ENCODE data around the gene ZNF560. TPM values are rescaled to one million over a fixed set of nuclear protein-coding genes. Genes with fewer than 3 reads are reported as not detected.
A peak's percentile ranks its signal among the peaks of the same experiment; 100 is the strongest.

Gene ZNF560
- total and polyA plus RNA-seq, 2 of the 13 experiments (the other 11 are each of a cell fraction or from before 2014, with no cell fraction given) = not detected

DNA sequence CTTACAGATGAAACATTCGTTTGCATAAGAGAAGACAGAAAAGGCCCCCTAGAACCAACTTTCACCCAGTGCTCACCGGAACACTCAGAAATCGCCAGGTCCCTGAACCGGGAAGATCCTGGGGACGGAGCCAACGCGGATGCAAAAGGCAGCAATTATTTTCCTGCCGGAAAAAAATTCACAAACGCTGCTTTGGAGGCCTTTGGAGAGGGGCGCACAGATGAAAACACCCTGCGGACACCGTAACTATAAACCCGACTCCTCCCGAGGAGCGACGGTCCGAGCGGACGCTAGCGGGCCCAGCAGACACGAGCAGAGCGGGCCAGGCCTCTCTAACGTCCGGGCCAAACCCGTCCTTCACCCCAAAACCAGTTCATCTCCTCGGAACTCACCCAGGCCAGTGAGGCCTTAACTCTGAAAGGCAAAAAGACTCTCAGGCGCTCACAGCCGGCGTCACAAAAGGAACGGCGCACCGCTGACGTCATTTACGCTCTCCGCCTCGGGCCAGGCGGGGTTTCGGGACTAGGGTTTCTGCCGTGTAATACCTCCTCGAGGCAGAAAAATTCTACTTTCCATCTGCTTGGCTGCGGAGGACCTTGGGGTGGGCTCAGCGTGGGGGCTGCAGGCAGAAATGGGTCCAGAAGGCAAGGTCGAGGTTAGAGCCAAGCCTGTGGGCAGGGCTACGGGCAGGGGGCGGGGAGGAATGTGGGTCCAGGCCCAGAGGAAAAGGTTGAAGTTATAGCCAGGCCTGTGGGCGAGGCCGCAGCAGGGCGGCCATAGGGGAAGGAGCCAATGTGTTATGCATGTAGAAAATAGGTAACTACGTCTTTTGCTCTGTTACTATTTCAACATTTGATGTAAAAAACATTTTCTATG, 40.0 kb upstream of the ZNF560 start, which contains the start of gene ZNF426 (continued):
- TF ChIP-seq, protein P1, sequence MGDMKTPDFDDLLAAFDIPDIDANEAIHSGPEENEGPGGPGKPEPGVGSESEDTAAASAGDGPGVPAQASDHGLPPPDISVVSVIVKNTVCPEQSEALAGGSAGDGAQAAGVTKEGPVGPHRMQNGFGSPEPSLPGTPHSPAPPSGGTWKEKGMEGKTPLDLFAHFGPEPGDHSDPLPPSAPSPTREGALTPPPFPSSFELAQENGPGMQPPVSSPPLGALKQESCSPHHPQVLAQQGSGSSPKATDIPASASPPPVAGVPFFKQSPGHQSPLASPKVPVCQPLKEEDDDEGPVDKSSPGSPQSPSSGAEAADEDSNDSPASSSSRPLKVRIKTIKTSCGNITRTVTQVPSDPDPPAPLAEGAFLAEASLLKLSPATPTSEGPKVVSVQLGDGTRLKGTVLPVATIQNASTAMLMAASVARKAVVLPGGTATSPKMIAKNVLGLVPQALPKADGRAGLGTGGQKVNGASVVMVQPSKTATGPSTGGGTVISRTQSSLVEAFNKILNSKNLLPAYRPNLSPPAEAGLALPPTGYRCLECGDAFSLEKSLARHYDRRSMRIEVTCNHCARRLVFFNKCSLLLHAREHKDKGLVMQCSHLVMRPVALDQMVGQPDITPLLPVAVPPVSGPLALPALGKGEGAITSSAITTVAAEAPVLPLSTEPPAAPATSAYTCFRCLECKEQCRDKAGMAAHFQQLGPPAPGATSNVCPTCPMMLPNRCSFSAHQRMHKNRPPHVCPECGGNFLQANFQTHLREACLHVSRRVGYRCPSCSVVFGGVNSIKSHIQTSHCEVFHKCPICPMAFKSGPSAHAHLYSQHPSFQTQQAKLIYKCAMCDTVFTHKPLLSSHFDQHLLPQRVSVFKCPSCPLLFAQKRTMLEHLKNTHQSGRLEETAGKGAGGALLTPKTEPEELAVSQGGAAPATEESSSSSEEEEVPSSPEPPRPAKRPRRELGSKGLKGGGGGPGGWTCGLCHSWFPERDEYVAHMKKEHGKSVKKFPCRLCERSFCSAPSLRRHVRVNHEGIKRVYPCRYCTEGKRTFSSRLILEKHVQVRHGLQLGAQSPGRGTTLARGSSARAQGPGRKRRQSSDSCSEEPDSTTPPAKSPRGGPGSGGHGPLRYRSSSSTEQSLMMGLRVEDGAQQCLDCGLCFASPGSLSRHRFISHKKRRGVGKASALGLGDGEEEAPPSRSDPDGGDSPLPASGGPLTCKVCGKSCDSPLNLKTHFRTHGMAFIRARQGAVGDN (CRISPR knock-in tag; IDR thresholded peaks at IDR 0.05) = peak; percentile 93
- peak; percentile 70 for TF ChIP-seq U2AF1 (optimal IDR thresholded peaks at IDR 0.05; ENCODE audit: low read depth, low read length)
- TF ChIP-seq, protein P2, sequence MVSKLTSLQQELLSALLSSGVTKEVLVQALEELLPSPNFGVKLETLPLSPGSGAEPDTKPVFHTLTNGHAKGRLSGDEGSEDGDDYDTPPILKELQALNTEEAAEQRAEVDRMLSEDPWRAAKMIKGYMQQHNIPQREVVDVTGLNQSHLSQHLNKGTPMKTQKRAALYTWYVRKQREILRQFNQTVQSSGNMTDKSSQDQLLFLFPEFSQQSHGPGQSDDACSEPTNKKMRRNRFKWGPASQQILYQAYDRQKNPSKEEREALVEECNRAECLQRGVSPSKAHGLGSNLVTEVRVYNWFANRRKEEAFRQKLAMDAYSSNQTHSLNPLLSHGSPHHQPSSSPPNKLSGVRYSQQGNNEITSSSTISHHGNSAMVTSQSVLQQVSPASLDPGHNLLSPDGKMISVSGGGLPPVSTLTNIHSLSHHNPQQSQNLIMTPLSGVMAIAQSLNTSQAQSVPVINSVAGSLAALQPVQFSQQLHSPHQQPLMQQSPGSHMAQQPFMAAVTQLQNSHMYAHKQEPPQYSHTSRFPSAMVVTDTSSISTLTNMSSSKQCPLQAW (CRISPR knock-in tag; IDR thresholded peaks at IDR 0.05) = peak; percentile 80
- TF ChIP-seq, protein P3, sequence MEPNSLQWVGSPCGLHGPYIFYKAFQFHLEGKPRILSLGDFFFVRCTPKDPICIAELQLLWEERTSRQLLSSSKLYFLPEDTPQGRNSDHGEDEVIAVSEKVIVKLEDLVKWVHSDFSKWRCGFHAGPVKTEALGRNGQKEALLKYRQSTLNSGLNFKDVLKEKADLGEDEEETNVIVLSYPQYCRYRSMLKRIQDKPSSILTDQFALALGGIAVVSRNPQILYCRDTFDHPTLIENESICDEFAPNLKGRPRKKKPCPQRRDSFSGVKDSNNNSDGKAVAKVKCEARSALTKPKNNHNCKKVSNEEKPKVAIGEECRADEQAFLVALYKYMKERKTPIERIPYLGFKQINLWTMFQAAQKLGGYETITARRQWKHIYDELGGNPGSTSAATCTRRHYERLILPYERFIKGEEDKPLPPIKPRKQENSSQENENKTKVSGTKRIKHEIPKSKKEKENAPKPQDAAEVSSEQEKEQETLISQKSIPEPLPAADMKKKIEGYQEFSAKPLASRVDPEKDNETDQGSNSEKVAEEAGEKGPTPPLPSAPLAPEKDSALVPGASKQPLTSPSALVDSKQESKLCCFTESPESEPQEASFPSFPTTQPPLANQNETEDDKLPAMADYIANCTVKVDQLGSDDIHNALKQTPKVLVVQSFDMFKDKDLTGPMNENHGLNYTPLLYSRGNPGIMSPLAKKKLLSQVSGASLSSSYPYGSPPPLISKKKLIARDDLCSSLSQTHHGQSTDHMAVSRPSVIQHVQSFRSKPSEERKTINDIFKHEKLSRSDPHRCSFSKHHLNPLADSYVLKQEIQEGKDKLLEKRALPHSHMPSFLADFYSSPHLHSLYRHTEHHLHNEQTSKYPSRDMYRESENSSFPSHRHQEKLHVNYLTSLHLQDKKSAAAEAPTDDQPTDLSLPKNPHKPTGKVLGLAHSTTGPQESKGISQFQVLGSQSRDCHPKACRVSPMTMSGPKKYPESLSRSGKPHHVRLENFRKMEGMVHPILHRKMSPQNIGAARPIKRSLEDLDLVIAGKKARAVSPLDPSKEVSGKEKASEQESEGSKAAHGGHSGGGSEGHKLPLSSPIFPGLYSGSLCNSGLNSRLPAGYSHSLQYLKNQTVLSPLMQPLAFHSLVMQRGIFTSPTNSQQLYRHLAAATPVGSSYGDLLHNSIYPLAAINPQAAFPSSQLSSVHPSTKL (CRISPR knock-in tag; IDR thresholded peaks at IDR 0.05) = peak; percentile 39; the same call in 1 of the 2 replicates
- TF ChIP-seq, protein P4, sequence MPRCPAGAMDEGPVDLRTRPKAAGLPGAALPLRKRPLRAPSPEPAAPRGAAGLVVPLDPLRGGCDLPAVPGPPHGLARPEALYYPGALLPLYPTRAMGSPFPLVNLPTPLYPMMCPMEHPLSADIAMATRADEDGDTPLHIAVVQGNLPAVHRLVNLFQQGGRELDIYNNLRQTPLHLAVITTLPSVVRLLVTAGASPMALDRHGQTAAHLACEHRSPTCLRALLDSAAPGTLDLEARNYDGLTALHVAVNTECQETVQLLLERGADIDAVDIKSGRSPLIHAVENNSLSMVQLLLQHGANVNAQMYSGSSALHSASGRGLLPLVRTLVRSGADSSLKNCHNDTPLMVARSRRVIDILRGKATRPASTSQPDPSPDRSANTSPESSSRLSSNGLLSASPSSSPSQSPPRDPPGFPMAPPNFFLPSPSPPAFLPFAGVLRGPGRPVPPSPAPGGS (CRISPR knock-in tag; IDR thresholded peaks at IDR 0.05) = 0 out of 2 replicates have a peak, but pooled peaks have one; percentile 46
- TF ChIP-seq ATAD3A (CRISPR knock-in tag; IDR thresholded peaks at IDR 0.05) = no peak
- TF ChIP-seq HDAC1 (CRISPR knock-in tag; IDR thresholded peaks at IDR 0.05) = peak; percentile 90
- TF ChIP-seq NFIC (IDR thresholded peaks at IDR 0.05; ENCODE audit: low read length) = no peak
- TF ChIP-seq ZNF530 (CRISPR knock-in tag; IDR thresholded peaks at IDR 0.05; ENCODE audit: low read depth) = no peak
- peak; percentile 62; the same call in 1 of the 2 replicates for TF ChIP-seq TBX2 (CRISPR knock-in tag; IDR thresholded peaks at IDR 0.05; ENCODE audit: borderline replicate concordance)
- TF ChIP-seq CBX1 (IDR thresholded peaks at IDR 0.05; ENCODE audit: low read depth) = peak; percentile 21
- no peak; the same call in 1 of the 2 replicates for TF ChIP-seq ZNF7 (CRISPR knock-in tag; IDR thresholded peaks at IDR 0.05)
- peak; percentile 67; the same call in 1 of the 2 replicates for TF ChIP-seq NFKBIZ (CRISPR knock-in tag; IDR thresholded peaks at IDR 0.05)
- TF ChIP-seq ELF3 (CRISPR knock-in tag; IDR thresholded peaks at IDR 0.05) = peak; percentile 27; the same call in 1 of the 2 replicates
- no peak for TF ChIP-seq ZFP36 (IDR thresholded peaks at IDR 0.05; ENCODE audit: borderline replicate concordance, low read depth, low read length, partially characterized antibody)
- TF ChIP-seq EP300 (IDR thresholded peaks at IDR 0.05; ENCODE audit: low read depth in 2 of 2, low read length in 2 of 2) = no peak
- TF ChIP-seq EP300 (CRISPR knock-in tag; IDR thresholded peaks at IDR 0.05; ENCODE audit: borderline replicate concordance) = peak; percentile 18; the same call in 1 of the 2 replicates
- TF ChIP-seq WIZ (CRISPR knock-in tag; IDR thresholded peaks at IDR 0.05) = no peak
